Ascending aorta (tissue), 2 donors: Measurements from ENCODE around the gene TMEM255B. TPM values are rescaled to one million over a fixed set of nuclear protein-coding genes. Genes with fewer than 3 reads are reported as not detected.

Experiments
- DNase-seq, 2 donors: peaks; one replicate each; pipeline ENCODE4 v3.0.0-alpha.2; 2019; ENCODE audit warnings: low spot score in 2 of 2
- H3K27ac ChIP-seq, 2 donors: fragments of 200-600 bp; sonication (generic); one replicate each; pipeline ENCODE4 v1.5.1; 2016 to 2017; ENCODE audit warnings: mild to moderate bottlenecking in 1 of 2
- H3K27me3 ChIP-seq: fragments of 200-600 bp; sonication (generic); one replicate; pipeline ENCODE4 v1.5.1; 2017
- H3K36me3 ChIP-seq, 2 donors: fragments of 200-600 bp; sonication (generic); one replicate each; pipeline ENCODE4 v1.5.1; 2016
- H3K4me1 ChIP-seq, 2 donors: fragments of 200-600 bp; sonication (generic); one replicate each; pipeline ENCODE4 v1.5.1; 2016 to 2017; ENCODE audit warnings: mild to moderate bottlenecking in 1 of 2
- H3K4me3 ChIP-seq, 2 donors: fragments of 200-600 bp; sonication (generic); one replicate each; pipeline ENCODE4 v1.5.1; 2016 to 2017; ENCODE audit warnings: mild to moderate bottlenecking in 1 of 2
- H3K9me3 ChIP-seq, 2 donors: fragments of 200-600 bp; sonication (generic); one replicate each; pipeline ENCODE4 v1.5.1; 2016
- intact Hi-C: fragments of 100-400 bp; cut with DNase I; formaldehyde crosslinking; loops from one replicate; pipeline ENCODE4 v1.15.1; 2023
- total RNA-seq: library from RNA; depleted of rRNA; stranded (reverse); fragments of >200 nt; gene quantifications from one replicate; pipeline ENCODE4 v1.1.0, GENCODE V29; 2016
- TF ChIP-seq, protein P1 (sequence below), 3 experiments: fragments of 200-600 bp in 2 of 3; fragments of 450-650 bp in 1 of 3; sonication (generic) in 2 of 3; IDR thresholded peaks; one replicate each; pipeline ENCODE4 v1.5.1; 2016 to 2019; ENCODE audit warnings: antibody characterized with exemption in 3 of 3, mild to moderate bottlenecking in 1 of 3, moderate library complexity in 1 of 3

Gene TMEM255B
- total RNA-seq, 1 donor from 2014 or later, result 4.7 TPM

DNA sequence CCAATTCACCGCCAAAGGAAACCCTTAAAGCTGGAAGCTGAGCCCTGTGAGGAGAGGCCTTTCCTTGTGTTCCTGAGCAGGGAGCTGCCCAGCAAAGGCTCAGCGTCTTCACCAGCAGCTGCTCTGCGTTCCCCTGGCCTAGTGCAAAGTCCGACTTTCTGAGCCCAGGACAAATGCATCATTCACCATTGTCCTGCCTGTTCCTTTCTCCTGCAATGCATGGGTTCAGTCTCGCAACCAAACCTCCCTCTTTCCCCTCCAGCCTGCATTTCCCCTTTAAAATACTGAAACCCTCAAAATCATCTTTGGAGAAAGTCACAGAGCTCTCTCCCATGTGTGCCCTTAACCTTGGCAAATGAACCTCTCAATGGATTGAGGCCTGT, 12.9 kb upstream of the TMEM255B start:
- H3K27ac ChIP-seq, result no peak overlapping the region
- intact Hi-C loops, result no loop called here
- TF ChIP-seq, protein P1, sequence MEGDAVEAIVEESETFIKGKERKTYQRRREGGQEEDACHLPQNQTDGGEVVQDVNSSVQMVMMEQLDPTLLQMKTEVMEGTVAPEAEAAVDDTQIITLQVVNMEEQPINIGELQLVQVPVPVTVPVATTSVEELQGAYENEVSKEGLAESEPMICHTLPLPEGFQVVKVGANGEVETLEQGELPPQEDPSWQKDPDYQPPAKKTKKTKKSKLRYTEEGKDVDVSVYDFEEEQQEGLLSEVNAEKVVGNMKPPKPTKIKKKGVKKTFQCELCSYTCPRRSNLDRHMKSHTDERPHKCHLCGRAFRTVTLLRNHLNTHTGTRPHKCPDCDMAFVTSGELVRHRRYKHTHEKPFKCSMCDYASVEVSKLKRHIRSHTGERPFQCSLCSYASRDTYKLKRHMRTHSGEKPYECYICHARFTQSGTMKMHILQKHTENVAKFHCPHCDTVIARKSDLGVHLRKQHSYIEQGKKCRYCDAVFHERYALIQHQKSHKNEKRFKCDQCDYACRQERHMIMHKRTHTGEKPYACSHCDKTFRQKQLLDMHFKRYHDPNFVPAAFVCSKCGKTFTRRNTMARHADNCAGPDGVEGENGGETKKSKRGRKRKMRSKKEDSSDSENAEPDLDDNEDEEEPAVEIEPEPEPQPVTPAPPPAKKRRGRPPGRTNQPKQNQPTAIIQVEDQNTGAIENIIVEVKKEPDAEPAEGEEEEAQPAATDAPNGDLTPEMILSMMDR (IDR thresholded peaks at IDR 0.05), result no peak
- H3K4me1 ChIP-seq, result no peaks in the 10 kb centered on the region
- no peak overlapping the region for H3K4me3 ChIP-seq
- peaks cover 4% of the 10 kb centered on the region for H3K27me3 ChIP-seq
- H3K36me3 ChIP-seq, result no peaks in the 10 kb centered on the region
- DNase-seq, result no peak
- H3K9me3 ChIP-seq, result no peaks in the 10 kb centered on the region

DNA sequence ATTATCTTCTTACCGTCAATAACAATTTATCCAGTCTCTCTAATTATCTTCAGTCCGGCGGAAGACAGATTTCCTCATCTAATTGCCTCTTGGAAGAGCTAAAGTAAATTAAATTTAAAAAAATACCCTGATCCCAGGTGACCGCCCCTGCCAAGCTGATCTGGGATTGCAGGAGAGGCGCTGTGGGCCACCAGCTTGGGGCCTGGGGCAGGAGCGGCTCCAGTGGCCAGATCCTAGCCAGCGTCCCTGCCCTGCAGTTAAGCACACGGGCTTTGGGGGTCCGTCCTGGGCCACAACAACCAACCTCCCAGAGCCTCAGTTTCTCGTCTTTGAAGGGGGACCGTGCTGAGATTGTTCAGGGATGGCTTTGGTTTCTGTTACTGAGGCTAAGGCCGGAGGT, 12.4 kb upstream of the TMEM255B start:
- no peaks in the 10 kb centered on the region for H3K4me1 ChIP-seq
- DNase-seq, result no peak
- no peak overlapping the region for H3K4me3 ChIP-seq
- H3K27me3 ChIP-seq, result peaks cover 4% of the 10 kb centered on the region
- H3K36me3 ChIP-seq, result no peaks in the 10 kb centered on the region
- TF ChIP-seq, protein P1 (IDR thresholded peaks at IDR 0.05), result no peak
- no peaks in the 10 kb centered on the region for H3K9me3 ChIP-seq
- intact Hi-C loops, result no loop called here
- H3K27ac ChIP-seq, result no peak overlapping the region

DNA sequence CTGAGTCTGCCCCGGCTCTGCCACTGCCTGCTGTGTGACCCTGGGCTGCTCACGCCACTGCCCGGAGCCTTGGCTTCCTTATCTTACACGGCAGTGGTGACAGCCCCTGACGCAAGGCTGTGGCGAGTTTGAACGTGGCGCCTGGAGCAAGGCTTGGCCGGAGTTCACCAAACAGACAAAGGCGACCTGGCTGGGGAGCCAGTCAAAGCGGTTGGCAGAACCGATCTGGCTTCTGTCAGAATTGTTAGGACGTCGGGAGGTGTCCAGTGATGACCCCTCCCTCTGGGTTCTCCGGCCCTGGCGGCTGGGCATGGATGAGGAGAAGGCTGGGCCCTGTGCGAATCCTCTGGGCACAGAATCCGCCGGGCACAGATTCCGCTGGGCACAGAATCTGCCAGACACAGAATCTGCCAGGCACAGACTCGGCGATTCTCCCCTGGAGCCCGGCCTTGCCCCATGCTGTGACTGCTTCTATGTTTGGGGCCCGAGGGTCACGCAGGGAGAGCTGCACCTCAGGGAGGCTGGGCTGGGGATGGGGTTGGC, 11.7 kb upstream of the TMEM255B start:
- H3K27ac ChIP-seq, result no peak overlapping the region
- no peaks in the 10 kb centered on the region for H3K9me3 ChIP-seq
- DNase-seq, result no peak
- TF ChIP-seq, protein P1 (IDR thresholded peaks at IDR 0.05), result no peak
- H3K36me3 ChIP-seq, result no peaks in the 10 kb centered on the region
- peaks cover 4% of the 10 kb centered on the region for H3K27me3 ChIP-seq
- H3K4me3 ChIP-seq, result no peak overlapping the region
- intact Hi-C loops, result no loop called here
- H3K4me1 ChIP-seq, result no peaks in the 10 kb centered on the region

DNA sequence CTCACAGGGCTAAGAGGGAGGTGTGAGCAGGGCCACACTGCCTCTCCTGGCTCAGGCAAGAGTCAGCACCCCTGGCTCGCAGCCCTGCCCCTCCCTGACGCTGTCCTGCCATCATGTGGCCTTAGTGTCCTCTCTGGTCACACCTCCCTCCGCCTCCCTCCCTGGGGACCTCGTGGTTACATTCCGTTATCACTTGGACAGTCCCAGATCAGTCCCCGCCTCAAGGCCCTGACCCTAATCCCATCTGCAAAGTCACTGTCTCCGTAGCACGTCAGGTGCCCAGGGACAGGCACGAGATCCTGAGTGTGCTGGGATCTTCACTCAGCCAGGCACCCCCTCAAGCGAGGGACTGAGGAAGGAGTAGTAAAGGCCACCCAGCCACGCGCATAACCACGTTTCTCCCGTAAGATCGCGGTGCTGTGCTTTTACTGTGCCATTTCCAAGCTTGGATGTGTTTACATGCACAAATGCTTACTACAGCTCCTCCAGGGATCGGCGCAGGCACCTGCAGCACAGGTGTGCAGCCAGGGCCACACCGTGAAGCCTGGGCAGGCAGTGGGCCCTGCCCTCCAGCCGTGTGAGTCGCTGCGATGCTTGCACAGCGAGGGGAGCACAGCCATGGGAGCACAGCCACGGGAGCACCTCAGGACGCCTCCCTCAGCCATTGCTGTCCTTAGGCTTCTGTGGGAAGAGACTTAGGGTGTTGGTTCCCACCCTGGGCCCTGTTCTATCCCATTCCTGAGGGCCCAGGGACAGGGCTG, 10.7 kb upstream of the TMEM255B start:
- H3K4me1 ChIP-seq, result no peaks in the 10 kb centered on the region
- no peaks in the 10 kb centered on the region for H3K36me3 ChIP-seq
- H3K4me3 ChIP-seq, result no peak overlapping the region
- no peaks in the 10 kb centered on the region for H3K9me3 ChIP-seq
- intact Hi-C loops, result no loop called here
- no peak for DNase-seq
- TF ChIP-seq, protein P1 (IDR thresholded peaks at IDR 0.05), result no peak
- no peak overlapping the region for H3K27ac ChIP-seq
- no peaks in the 10 kb centered on the region for H3K27me3 ChIP-seq

DNA sequence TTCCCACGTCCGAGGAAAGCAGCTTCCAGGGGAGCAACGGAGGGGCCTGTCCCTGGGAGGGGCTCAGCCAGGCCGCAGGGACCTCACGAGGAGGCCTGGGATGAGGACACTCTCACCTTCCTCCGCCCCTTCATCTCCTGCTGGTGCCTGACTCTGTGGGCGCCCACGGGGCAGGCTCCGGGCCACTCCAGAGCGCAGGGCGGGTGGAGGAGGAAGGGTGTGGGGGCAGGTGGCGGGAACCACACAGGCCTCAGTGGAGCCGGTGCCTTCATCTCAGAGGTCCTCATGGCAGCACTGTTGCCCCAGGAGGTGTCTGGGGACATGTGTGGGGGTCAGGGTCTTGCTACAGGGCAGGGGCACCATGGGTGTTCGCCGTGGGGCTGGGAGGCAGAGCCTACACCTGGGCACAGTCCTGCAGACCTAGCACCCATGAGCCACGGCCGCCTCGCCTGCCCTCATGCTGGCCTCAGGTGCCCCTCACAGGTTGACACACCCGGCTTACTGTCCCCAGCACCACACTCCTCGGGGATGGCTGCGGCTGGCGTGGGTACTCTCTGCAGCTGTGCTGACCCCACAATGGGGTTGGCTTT, 10.1 kb upstream of the TMEM255B start:
- no peaks in the 10 kb centered on the region for H3K27me3 ChIP-seq

More for the DNA sequence above, 10.1 kb upstream of the TMEM255B start:
- no peaks in the 10 kb centered on the region for H3K36me3 ChIP-seq
- no peak overlapping the region for H3K27ac ChIP-seq
- intact Hi-C loops, result no loop called here
- no peaks in the 10 kb centered on the region for H3K4me1 ChIP-seq
- TF ChIP-seq, protein P1 (IDR thresholded peaks at IDR 0.05), result no peak
- DNase-seq, result no peak
- H3K4me3 ChIP-seq, result no peak overlapping the region
- no peaks in the 10 kb centered on the region for H3K9me3 ChIP-seq
